PC-3 (cell line): ENCODE data around the gene TPH1. TPM values are rescaled to one million over a fixed set of nuclear protein-coding genes. Genes with fewer than 3 reads are reported as not detected.

Source experiments
- ATAC-seq: fragments of 200-7000 bp; cut with Tn5 transposase; 2 replicates; pipeline ENCODE4 v1.9.1; 2020; ENCODE audit warnings: mild to moderate bottlenecking, moderate library complexity
- BruUV-seq: library from RNA; stranded (reverse); fragments of 400-500 nt; replicated peaks from 2 replicates; lab custom pipeline; 2021; lab: Mats Ljungman, UMichigan
- CTCF ChIA-PET: fragments of 300-600 bp; sonication (Branson Sonifier 250); formaldehyde crosslinking; loops from one replicate; lab custom pipeline; 2022; ENCODE audit warnings: antibody characterized with exemption; lab: Charles Lee
- POLR2A ChIA-PET: fragments of 300-600 bp; sonication (Branson Sonifier 250); formaldehyde crosslinking; loops from one replicate; lab custom pipeline; 2022; ENCODE audit warnings: antibody characterized with exemption; ENCODE audit not compliant: unreplicated experiment; lab: Charles Lee
- DNase-seq: peaks from one replicate; pipeline ENCODE4 v3.0.0-alpha.2; 2015
- H2AFZ ChIP-seq: fragments of 300-600 bp; sonication (generic); 2 replicates; pipeline ENCODE4 v1.6.0; 2016; ENCODE audit warnings: antibody characterized with exemption, low read length
- H3F3A ChIP-seq: fragments of 300-600 bp; sonication (generic); one replicate; pipeline ENCODE4 v1.6.0; 2017; ENCODE audit warnings: antibody characterized with exemption, low read length, control low read depth, mild to moderate bottlenecking; ENCODE audit not compliant: unreplicated experiment
- H3K27ac ChIP-seq: fragments of 300-600 bp; sonication (generic); 2 replicates; pipeline ENCODE4 v1.5.1; 2016; ENCODE audit warnings: mild to moderate bottlenecking, low read length
- H3K27me3 ChIP-seq: fragments of 300-600 bp; sonication (generic); 2 replicates; pipeline ENCODE4 v1.6.1; 2016; ENCODE audit warnings: low read length, mixed read lengths
- H3K36me3 ChIP-seq: fragments of 300-600 bp; sonication (generic); 2 replicates; pipeline ENCODE4 v1.6.1; 2016; ENCODE audit warnings: low read depth, mixed run types, low read length, mixed read lengths
- H3K4me1 ChIP-seq: fragments of 300-600 bp; sonication (generic); 2 replicates; pipeline ENCODE4 v1.5.1; 2016; ENCODE audit warnings: low read length; ENCODE audit not compliant: insufficient read depth
- H3K4me2 ChIP-seq: fragments of 300-600 bp; sonication (generic); 2 replicates; pipeline ENCODE4 v1.6.0; 2016; ENCODE audit warnings: low read length
- H3K4me3 ChIP-seq: fragments of 300-600 bp; sonication (generic); 2 replicates; pipeline ENCODE4 v1.5.1; 2016; ENCODE audit warnings: mild to moderate bottlenecking, low read length, mixed read lengths
- H3K79me2 ChIP-seq: fragments of 300-600 bp; sonication (generic); 2 replicates; pipeline ENCODE4 v1.6.1; 2017; ENCODE audit warnings: low read length, mixed read lengths
- H3K9ac ChIP-seq: fragments of 300-600 bp; sonication (generic); 2 replicates; pipeline ENCODE4 v1.6.0; 2016; ENCODE audit warnings: mild to moderate bottlenecking, low read length
- H3K9me2 ChIP-seq: fragments of 300-600 bp; sonication (generic); replicated peaks from 2 replicates; pipeline ENCODE4 v1.6.1; 2016; ENCODE audit warnings: mixed run types, low read length, mixed read lengths
- H3K9me3 ChIP-seq: fragments of 300-600 bp; sonication (generic); 2 replicates; pipeline ENCODE4 v1.6.1; 2016; ENCODE audit warnings: low read length, mixed read lengths
- H4K20me1 ChIP-seq: fragments of 300-600 bp; sonication (generic); 2 replicates; pipeline ENCODE4 v1.6.1; 2016; ENCODE audit warnings: low read length, mixed read lengths
- CTCF ChIP-seq: fragments of 300-600 bp; sonication (generic); conservative IDR thresholded peaks from 2 replicates; pipeline ENCODE4 v1.5.1; 2017; ENCODE audit warnings: antibody characterized with exemption, low read depth, mild to moderate bottlenecking, low read length
- EZH2 ChIP-seq: fragments of 300-600 bp; sonication (generic); IDR thresholded peaks from one replicate; pipeline ENCODE4 v1.6.1; 2017; ENCODE audit warnings: antibody characterized with exemption, mild to moderate bottlenecking, low read length; ENCODE audit not compliant: unreplicated experiment
- EZH2phosphoT487 ChIP-seq: fragments of 300-600 bp; sonication (generic); IDR thresholded peaks from 2 replicates; pipeline ENCODE4 v1.6.1; 2018; ENCODE audit warnings: mild to moderate bottlenecking, antibody characterized with exemption, low read length, borderline replicate concordance
- intact Hi-C: fragments of 100-400 bp; cut with micrococcal nuclease; formaldehyde crosslinking; loops from 2 replicates; pipeline ENCODE4 v1.9.0; 2023
- total RNA-seq: library from RNA; depleted of rRNA; stranded (reverse); fragments of >200 nt; gene quantifications from 2 replicates; pipeline ENCODE4 v1.2.3, GENCODE V29; 2014

Gene TPH1
- total RNA-seq, 1 experiment from 2014 or later = 0.07 TPM

DNA sequence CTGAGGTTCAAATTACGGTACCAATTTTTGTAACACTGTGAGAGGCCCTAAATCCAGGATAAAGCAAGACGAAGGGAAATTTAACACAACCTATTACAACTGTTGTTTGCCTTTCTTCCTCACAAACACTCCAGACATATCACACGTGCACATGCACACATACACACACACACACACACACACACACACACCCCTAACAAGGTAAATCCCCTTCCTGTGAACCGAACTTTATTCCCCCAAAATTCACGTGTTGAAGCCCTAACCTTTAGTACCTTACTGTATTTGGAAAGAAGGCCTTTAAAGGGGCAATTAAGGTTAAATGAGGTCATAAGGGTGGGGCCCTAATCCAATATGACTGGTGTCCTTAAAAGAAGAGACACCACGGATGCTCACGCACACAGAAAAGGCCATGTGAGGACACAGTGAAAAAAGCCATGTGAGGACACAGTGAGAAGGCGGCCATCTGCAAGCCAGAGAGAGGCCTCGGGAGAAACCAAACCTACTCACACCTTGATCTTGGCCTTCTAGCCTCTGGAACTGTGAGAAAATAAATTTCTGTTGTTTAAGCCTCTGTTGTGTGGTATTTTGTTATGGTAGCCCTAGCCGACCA lies 35.0 kb downstream of the TPH1 start:
- Histone ChIP-seq H3K9me3 (no peaks in the 10 kb centered on the region), H3K27ac (no peak overlapping the region), H3K4me2 (peak overlapping the region; percentile 98), H3K36me3 (no peaks in the 10 kb centered on the region), H4K20me1 (no peaks in the 10 kb centered on the region), H3K4me3 (peak overlapping the region; percentile 85; the same call in 1 of the 2 replicates), H3K79me2 (peaks cover 22% of the 10 kb centered on the region), H3K9me2 (no peaks in the 10 kb centered on the region), H3K4me1 (peaks cover 15% of the 10 kb centered on the region; the same call in 1 of the 2 replicates), H3F3A (no peaks in the 10 kb centered on the region), H3K27me3 (no peaks in the 10 kb centered on the region), H3K9ac (no peak overlapping the region), H2AFZ (peak overlapping the region; percentile 99)
- no peak for ATAC-seq
- ChIA-PET POLR2A (no interaction called here), CTCF (interaction anchor here (0.6 kb wide), 1 partner anchor 193 kb away, joined by 4 read pairs; no protein-coding TSS in a partner anchor)
- no TSS peak for BruUV-seq
- TF ChIP-seq CTCF (no peak), EZH2 (no peak), EZH2phosphoT487 (no peak)
- DNase-seq = no peak
- intact Hi-C loops = loop anchor here (5.0 kb wide), 1 partner anchor 96 kb away; the partner anchor contains the start of gene SAAL1

- intact Hi-C loops = loop anchor here (5.0 kb wide), 1 partner anchor 97 kb away; the partner anchor contains the start of gene SAAL1
- BruUV-seq = no TSS peak
- Histone ChIP-seq H3K9me3 (no peaks in the 10 kb centered on the region), H3F3A (no peaks in the 10 kb centered on the region), H3K79me2 (peaks cover 22% of the 10 kb centered on the region), H3K9ac (no peak overlapping the region), H3K36me3 (no peaks in the 10 kb centered on the region), H3K9me2 (no peaks in the 10 kb centered on the region), H3K4me2 (no peak overlapping the region), H3K4me1 (peaks cover 15% of the 10 kb centered on the region; the same call in 1 of the 2 replicates), H3K4me3 (no peak overlapping the region), H3K27ac (no peak overlapping the region), H4K20me1 (no peaks in the 10 kb centered on the region), H2AFZ (no peak overlapping the region), H3K27me3 (no peaks in the 10 kb centered on the region)
- ChIA-PET POLR2A (interaction anchor here (0.8 kb wide), 1 partner anchor 24 kb away, joined by 6 read pairs; no protein-coding TSS in a partner anchor), CTCF (interaction anchor here (0.6 kb wide), 1 partner anchor 193 kb away, joined by 4 read pairs; no protein-coding TSS in a partner anchor)
- TF ChIP-seq EZH2 (no peak), CTCF (no peak), EZH2phosphoT487 (no peak)
- ATAC-seq (no peak), DNase-seq (no peak)
These were observed 35.9 kb downstream of the TPH1 start for GRCh38 chr11:18010121-18010670.
